Mesenchymal stem cell (in vitro differentiated cells and primary cell): ENCODE data around the gene DAZAP2. TPM values are rescaled to one million over a fixed set of nuclear protein-coding genes. Genes with fewer than 3 reads are reported as not detected.
A peak's percentile ranks its signal among the peaks of the same experiment; 100 is the strongest.

ENCODE experiments used
- DNase-seq: peaks from one replicate; pipeline ENCODE4 v3.0.0-alpha.2; 2013
- H2AFZ ChIP-seq: one replicate; pipeline ENCODE4 v1.6.1; 2013; ENCODE audit warnings: low read depth, mild to moderate bottlenecking, control low read depth, inconsistent platforms, low read length, moderate library complexity
- H2AK5ac ChIP-seq: 2 replicates; pipeline ENCODE4 v1.6.1; 2013; ENCODE audit warnings: low read length, moderate library complexity, mild to moderate bottlenecking, inconsistent platforms; ENCODE audit not compliant: severe bottlenecking
- H2BK120ac ChIP-seq: one replicate; pipeline ENCODE4 v1.6.1; 2013; ENCODE audit warnings: low read depth, mild to moderate bottlenecking, inconsistent platforms, low read length, moderate library complexity
- H2BK12ac ChIP-seq, 2 experiments: one replicate each; pipeline ENCODE4 v1.6.1; 2013; ENCODE audit warnings: inconsistent platforms in 2 of 2, low read length in 2 of 2, mild to moderate bottlenecking in 2 of 2, moderate library complexity in 2 of 2, control low read depth in 1 of 2
- H2BK15ac ChIP-seq: one replicate; pipeline ENCODE4 v1.6.1; 2013; ENCODE audit warnings: mild to moderate bottlenecking, low read depth, inconsistent platforms; ENCODE audit not compliant: poor library complexity, severe bottlenecking
- H2BK5ac ChIP-seq: 2 replicates; pipeline ENCODE4 v1.6.1; 2013; ENCODE audit warnings: low read depth, mild to moderate bottlenecking, low read length, control low read depth, inconsistent platforms; ENCODE audit not compliant: poor library complexity, severe bottlenecking
- H3K14ac ChIP-seq, 2 experiments: one replicate each; pipeline ENCODE4 v1.6.1; 2013; ENCODE audit warnings: inconsistent platforms in 2 of 2, low read length in 2 of 2, control low read depth in 1 of 2, mild to moderate bottlenecking in 1 of 2, moderate library complexity in 1 of 2
- H3K18ac ChIP-seq, 2 experiments: one replicate each; pipeline ENCODE4 v1.6.1; 2013; ENCODE audit warnings: inconsistent platforms in 2 of 2, low read length in 2 of 2, control low read depth in 1 of 2, low read depth in 1 of 2, mild to moderate bottlenecking in 1 of 2
- H3K23ac ChIP-seq, 2 experiments: one replicate each; pipeline ENCODE4 v1.6.1; 2013; ENCODE audit warnings: inconsistent platforms in 2 of 2, low read length in 2 of 2, mild to moderate bottlenecking in 2 of 2, moderate library complexity in 2 of 2, control low read depth in 1 of 2
- H3K27ac ChIP-seq: 2 replicates; pipeline ENCODE4 v1.5.1; 2013; ENCODE audit warnings: mild to moderate bottlenecking, moderate library complexity, low read length, control low read depth, inconsistent platforms; ENCODE audit not compliant: poor library complexity, severe bottlenecking
- H3K27me3 ChIP-seq, 2 experiments: 2 replicates each; pipeline versions ENCODE4 v1.6.1 to v1.7.0; 2013; ENCODE audit warnings: low read length in 2 of 2, mild to moderate bottlenecking in 2 of 2, moderate library complexity in 2 of 2, control low read depth in 1 of 2, inconsistent platforms in 1 of 2; ENCODE audit not compliant: control insufficient read depth in 1 of 2, insufficient read depth in 1 of 2
- H3K36me3 ChIP-seq, 2 experiments: 2 replicates each; pipeline versions ENCODE4 v1.6.1 to v1.7.0; 2013; ENCODE audit warnings: low read length in 2 of 2, control low read depth in 1 of 2, inconsistent platforms in 1 of 2, low read depth in 1 of 2, mild to moderate bottlenecking in 1 of 2; ENCODE audit not compliant: insufficient read depth in 2 of 2, control insufficient read depth in 1 of 2
- H3K4ac ChIP-seq, 2 experiments: one replicate each; pipeline ENCODE4 v1.6.1; 2013; ENCODE audit warnings: inconsistent platforms in 2 of 2, low read length in 2 of 2, mild to moderate bottlenecking in 2 of 2, moderate library complexity in 2 of 2, control low read depth in 1 of 2, low read depth in 1 of 2
- H3K4me1 ChIP-seq: 2 replicates; pipeline ENCODE4 v1.6.1; 2013; ENCODE audit warnings: low read depth, low read length, control low read depth; ENCODE audit not compliant: control insufficient read depth, insufficient read depth
- H3K4me2 ChIP-seq: 2 replicates; pipeline ENCODE4 v1.6.1; 2013; ENCODE audit warnings: low read length, mild to moderate bottlenecking, inconsistent platforms; ENCODE audit not compliant: poor library complexity, severe bottlenecking
- H3K4me3 ChIP-seq, 2 experiments: 2 replicates each; pipeline versions ENCODE4 v1.5.1 to v1.7.0; 2013; ENCODE audit warnings: low read length in 2 of 2, mild to moderate bottlenecking in 2 of 2, control low read depth in 1 of 2, low read depth in 1 of 2; ENCODE audit not compliant: insufficient read depth in 1 of 2
- H3K79me1 ChIP-seq: replicated peaks from 2 replicates; pipeline ENCODE4 v1.6.1; 2013; ENCODE audit warnings: mild to moderate bottlenecking, control low read depth, low read length, inconsistent platforms; ENCODE audit not compliant: poor library complexity, severe bottlenecking
- H3K9ac ChIP-seq: 2 replicates; pipeline ENCODE4 v1.7.0; 2013; ENCODE audit warnings: mild to moderate bottlenecking, low read length, moderate library complexity
- H3K9me3 ChIP-seq: 2 replicates; pipeline ENCODE4 v1.7.0; 2013; ENCODE audit warnings: mild to moderate bottlenecking, low read length; ENCODE audit not compliant: control insufficient read depth
- H4K8ac ChIP-seq: one replicate; pipeline ENCODE4 v1.6.1; 2013; ENCODE audit warnings: inconsistent platforms, mild to moderate bottlenecking, low read length, moderate library complexity
- H4K91ac ChIP-seq: one replicate; pipeline ENCODE4 v1.6.1; 2013; ENCODE audit warnings: mild to moderate bottlenecking, low read length, inconsistent platforms
- WGBS: methylation state at CpG from one replicate; pipeline ENCODE4 v1.1.7; 2013; ENCODE audit warnings: mixed read lengths; 5-methylcytosine and 5-hydroxymethylcytosine counted together
- polyA plus RNA-seq, 2 experiments: library from polyadenylated mRNA; stranded (reverse); fragments of 200-250 nt; gene quantifications; one replicate each; pipeline ENCODE4 v1.2.3, GENCODE V29; 2013

Gene DAZAP2
- polyA plus RNA-seq (2013, experiment 1 of 2), result 352 TPM
- polyA plus RNA-seq (2013, experiment 2 of 2), result 292 TPM

GRCh38 chr12:51238510-51239334, at the start of gene DAZAP2:
Gene DAZAP2 (plus strand): TSS chr12:51238826. CDS start chr12:51238908, 82 bp downstream.
- peak; percentile 96 for DNase-seq
- H3K9ac ChIP-seq, result peak within 1 kb of the TSS; percentile 100

GRCh38 chr12:51189790-51190355, 48.8 kb upstream of the DAZAP2 start:
- Histone ChIP-seq H3K36me3 (peaks cover 2 to 8% of the 10 kb centered on the region in 2 experiments), H3K18ac (no peak overlapping the region), H2BK12ac (no peak overlapping the region), H4K8ac (no peak overlapping the region), H3K27me3 (no peaks in the 10 kb centered on the region), H4K91ac (no peak overlapping the region), H2BK120ac (no peak overlapping the region), H2BK15ac (no peak overlapping the region), H3K4ac (no peak overlapping the region), H2AFZ (no peak overlapping the region), H2AK5ac (no peak overlapping the region), H3K4me2 (no peak overlapping the region), H3K23ac (no peak overlapping the region), H3K4me3 (no peak overlapping the region), H3K27ac (no peak overlapping the region), H2BK5ac (no peak overlapping the region), H3K14ac (no peak overlapping the region), H3K9ac (no peak overlapping the region), H3K4me1 (no peaks in the 10 kb centered on the region), H3K9me3 (no peaks in the 10 kb centered on the region), H3K79me1 (no peaks in the 10 kb centered on the region)
- no peak for DNase-seq
- WGBS, result 95% methylated on average over 14 of the region's 14 CpGs

More at GRCh38 chr12:51238510-51239334, at the start of gene DAZAP2:
- H3K14ac ChIP-seq, result peak within 1 kb of the TSS in 1 of 2 experiments; percentile 98
- no peaks in the 10 kb centered on the region for H3K27me3 ChIP-seq
- peaks cover 12% of the 10 kb centered on the region for H3K4me1 ChIP-seq
- H4K91ac ChIP-seq, result peak within 1 kb of the TSS; percentile 100
- no peaks in the 10 kb centered on the region for H3K9me3 ChIP-seq
- peak within 1 kb of the TSS; percentile 100 for H4K8ac ChIP-seq
- H2BK15ac ChIP-seq, result peak within 1 kb of the TSS; percentile 30
- H3K4ac ChIP-seq, result peak within 1 kb of the TSS; percentile 100
- peaks cover 16% of the 10 kb centered on the region for H3K79me1 ChIP-seq
- H2BK120ac ChIP-seq, result peak within 1 kb of the TSS; percentile 98
- H2AK5ac ChIP-seq, result peak within 1 kb of the TSS; percentile 100
- peak within 1 kb of the TSS; percentile 99 to 100 for H3K18ac ChIP-seq
- peak within 1 kb of the TSS; percentile 93 for H3K4me2 ChIP-seq
- H3K27ac ChIP-seq, result peak within 1 kb of the TSS; percentile 100
- WGBS, result under 1% methylated on average over 67 of the region's 70 CpGs
- peak within 1 kb of the TSS; percentile 99 for H2BK5ac ChIP-seq
- H2AFZ ChIP-seq, result peak within 1 kb of the TSS; percentile 93
- peak within 1 kb of the TSS; percentile 72 to 73 for H2BK12ac ChIP-seq
- peaks cover 12 to 36% of the 10 kb centered on the region in 2 experiments for H3K36me3 ChIP-seq
- H3K4me3 ChIP-seq, result peak within 1 kb of the TSS; percentile 99
- H3K23ac ChIP-seq, result peak within 1 kb of the TSS; percentile 81 to 99

- no peaks in the 10 kb centered on the region for H3K9me3 ChIP-seq
- no peak overlapping the region for H2BK5ac ChIP-seq
- no peak overlapping the region for H3K27ac ChIP-seq
- no peak overlapping the region for H2AFZ ChIP-seq
- WGBS, result 97% methylated on average over 4 of the region's 4 CpGs
- no peak overlapping the region for H3K23ac ChIP-seq
- H2BK12ac ChIP-seq, result no peak overlapping the region
- no peak for DNase-seq
- no peaks in the 10 kb centered on the region for H3K27me3 ChIP-seq
- no peaks in the 10 kb centered on the region for H3K4me1 ChIP-seq
- H3K18ac ChIP-seq, result no peak overlapping the region
- no peak overlapping the region for H2BK15ac ChIP-seq
- peaks cover 2 to 8% of the 10 kb centered on the region in 2 experiments for H3K36me3 ChIP-seq
- H3K14ac ChIP-seq, result no peak overlapping the region
- no peak overlapping the region for H3K4me2 ChIP-seq
- no peak overlapping the region for H3K4ac ChIP-seq
- H3K9ac ChIP-seq, result no peak overlapping the region
- no peak overlapping the region for H2AK5ac ChIP-seq
- H3K79me1 ChIP-seq, result no peaks in the 10 kb centered on the region
- no peak overlapping the region for H2BK120ac ChIP-seq
- no peak overlapping the region for H4K8ac ChIP-seq
- H4K91ac ChIP-seq, result no peak overlapping the region
- H3K4me3 ChIP-seq, result no peak overlapping the region
Observed at GRCh38 chr12:51190820-51191219, 47.8 kb upstream of the DAZAP2 start.
